Adrenal gland (tissue), 5 donors: ENCODE data around the gene PLPP7.

ENCODE experiments used
- POLR2A ChIP-seq, 2 donors: fragments of 450-650 bp; IDR thresholded peaks; one replicate each; pipeline ENCODE4 v1.6.1; 2017; ENCODE audit warnings: antibody characterized with exemption in 2 of 2, mild to moderate bottlenecking in 2 of 2, moderate library complexity in 1 of 2
- TF ChIP-seq, protein P1 (sequence below), 6 experiments: fragments of 450-650 bp in 4 of 6; fragments of 200-600 bp in 2 of 6; sonication (generic) in 1 of 6; IDR thresholded peaks; 1 replicate in 5 of 6; 2 replicates in 1 of 6; pipeline versions ENCODE4 v1.5.1 to v1.8.0; 2016 to 2021; ENCODE audit warnings: antibody characterized with exemption in 6 of 6, mild to moderate bottlenecking in 2 of 6, moderate library complexity in 1 of 6
- donor health status: DM: no; HTN: no; CAD: no.

- TF ChIP-seq, protein P1, sequence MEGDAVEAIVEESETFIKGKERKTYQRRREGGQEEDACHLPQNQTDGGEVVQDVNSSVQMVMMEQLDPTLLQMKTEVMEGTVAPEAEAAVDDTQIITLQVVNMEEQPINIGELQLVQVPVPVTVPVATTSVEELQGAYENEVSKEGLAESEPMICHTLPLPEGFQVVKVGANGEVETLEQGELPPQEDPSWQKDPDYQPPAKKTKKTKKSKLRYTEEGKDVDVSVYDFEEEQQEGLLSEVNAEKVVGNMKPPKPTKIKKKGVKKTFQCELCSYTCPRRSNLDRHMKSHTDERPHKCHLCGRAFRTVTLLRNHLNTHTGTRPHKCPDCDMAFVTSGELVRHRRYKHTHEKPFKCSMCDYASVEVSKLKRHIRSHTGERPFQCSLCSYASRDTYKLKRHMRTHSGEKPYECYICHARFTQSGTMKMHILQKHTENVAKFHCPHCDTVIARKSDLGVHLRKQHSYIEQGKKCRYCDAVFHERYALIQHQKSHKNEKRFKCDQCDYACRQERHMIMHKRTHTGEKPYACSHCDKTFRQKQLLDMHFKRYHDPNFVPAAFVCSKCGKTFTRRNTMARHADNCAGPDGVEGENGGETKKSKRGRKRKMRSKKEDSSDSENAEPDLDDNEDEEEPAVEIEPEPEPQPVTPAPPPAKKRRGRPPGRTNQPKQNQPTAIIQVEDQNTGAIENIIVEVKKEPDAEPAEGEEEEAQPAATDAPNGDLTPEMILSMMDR (IDR thresholded peaks at IDR 0.05): no peak
- TF ChIP-seq POLR2A (IDR thresholded peaks at IDR 0.05): no peak
Measured at GRCh38 chr9:131276891-131277286, 12.6 kb upstream of the PLPP7 start.
